Measurements from ENCODE around the gene BLID.

Gene BLID

GRCh38 chr11:122107045-122107444, 9.0 kb downstream of the BLID start:
- DNase-seq (ENCODE audit: low read depth in 3 of 3, low spot score in 1 of 3), result no peak

DNA sequence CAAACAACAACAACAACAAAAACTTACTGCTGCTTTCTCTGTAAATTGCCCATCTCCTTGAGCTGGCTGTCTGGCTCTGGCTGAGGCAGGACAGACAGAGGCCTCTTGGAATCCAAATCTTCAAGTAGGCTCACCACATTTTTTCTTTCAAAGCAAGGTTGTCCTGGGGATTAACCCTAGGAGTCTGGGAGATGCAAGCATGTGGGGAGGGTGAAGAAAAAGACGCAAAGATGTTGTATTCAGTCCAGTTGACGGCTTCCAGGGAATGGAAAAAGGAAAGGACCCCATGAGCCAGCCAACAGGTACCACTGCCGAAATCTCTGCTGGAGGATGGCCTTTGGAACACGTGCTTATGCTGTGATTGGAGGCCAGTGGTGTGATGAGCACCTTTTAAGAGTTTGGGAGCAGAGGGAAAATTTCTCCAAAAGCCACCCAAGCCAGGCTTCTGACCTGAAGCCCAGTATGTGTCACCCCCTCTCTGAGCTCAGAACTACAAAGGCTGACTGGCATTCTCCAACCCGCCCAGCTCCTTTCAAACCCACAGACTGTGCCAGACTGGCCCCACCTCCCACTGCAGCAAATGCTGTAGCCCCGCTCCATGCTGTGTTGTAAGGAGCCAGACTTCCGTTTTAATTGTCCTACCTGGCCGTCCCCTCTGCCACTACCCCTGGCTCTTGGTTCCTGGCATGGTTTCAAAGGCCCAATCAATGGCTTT, 10.8 kb downstream of the BLID start:
- DNase-seq (ENCODE audit: low read depth in 3 of 3, low spot score in 1 of 3), result no peak

DNA sequence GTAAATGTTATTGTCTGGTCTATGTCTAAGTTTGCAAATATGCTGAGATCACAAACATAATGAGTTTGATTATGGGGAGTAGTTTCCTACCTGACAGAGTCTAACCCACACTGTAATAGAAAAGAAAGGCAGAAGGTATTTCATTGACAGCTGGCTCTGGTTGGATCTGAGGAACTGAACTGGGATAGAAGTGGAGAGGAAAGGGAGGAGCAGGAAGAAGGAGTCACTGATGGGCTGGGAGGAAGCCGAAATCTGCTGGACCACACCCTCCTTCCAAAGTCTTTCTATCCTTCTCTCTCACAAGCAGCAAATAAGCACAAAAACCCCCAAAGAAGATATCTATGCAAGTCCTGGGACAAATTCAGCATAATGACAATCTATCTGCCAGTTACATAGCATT, 11.7 kb downstream of the BLID start:
- DNase-seq (ENCODE audit: low read depth in 3 of 3, low spot score in 1 of 3), result no peak

DNA sequence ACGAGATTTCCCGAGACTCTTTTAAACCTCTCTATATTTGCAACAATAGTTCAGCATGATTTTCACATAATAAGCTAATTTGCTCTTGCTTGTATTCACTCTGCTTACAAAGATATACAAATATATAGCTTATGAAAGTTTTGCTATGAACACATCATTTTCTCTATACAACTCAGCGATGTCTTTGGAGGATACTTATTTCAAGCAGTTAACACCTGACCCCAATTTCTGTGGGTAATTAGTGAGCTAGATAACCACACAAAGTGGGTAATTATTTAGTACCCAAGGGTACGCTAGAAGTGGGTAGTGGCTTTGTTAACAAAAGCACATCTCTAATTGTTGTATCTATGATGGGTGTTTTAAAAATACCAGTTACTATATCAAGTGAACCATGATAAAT, 12.3 kb downstream of the BLID start:
- no peak for DNase-seq (ENCODE audit: low read depth in 3 of 3, low spot score in 1 of 3)

DNA sequence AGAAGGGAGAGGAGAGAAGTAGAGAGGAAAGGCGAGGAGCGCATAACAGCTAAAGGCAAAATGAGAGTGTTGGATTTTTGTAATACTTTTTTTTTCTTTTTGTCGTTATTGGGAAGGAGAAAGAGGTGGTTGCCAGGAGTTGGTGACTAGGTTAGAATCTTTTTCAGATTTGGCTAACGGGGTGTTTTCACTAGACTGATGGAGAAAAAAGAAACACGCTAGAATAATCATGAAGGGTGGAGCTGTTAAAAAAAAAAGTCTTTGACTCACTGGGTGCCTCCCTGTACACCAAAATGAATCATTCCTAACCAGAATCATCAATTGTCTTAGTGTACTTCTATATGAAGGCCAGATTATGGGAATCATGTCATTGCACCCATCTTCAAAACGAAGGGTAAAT, 12.7 kb downstream of the BLID start:
- DNase-seq (ENCODE audit: low read depth in 3 of 3, low spot score in 1 of 3), result no peak

- DNase-seq (ENCODE audit: low read depth in 3 of 3, low spot score in 1 of 3), result no peak
Measured at GRCh38 chr11:122102426-122102825, 13.6 kb downstream of the BLID start.

GRCh38 chr11:122101625-122102291, 14.3 kb downstream of the BLID start:
- no peak for DNase-seq (ENCODE audit: low read depth in 3 of 3, low spot score in 1 of 3)

DNA sequence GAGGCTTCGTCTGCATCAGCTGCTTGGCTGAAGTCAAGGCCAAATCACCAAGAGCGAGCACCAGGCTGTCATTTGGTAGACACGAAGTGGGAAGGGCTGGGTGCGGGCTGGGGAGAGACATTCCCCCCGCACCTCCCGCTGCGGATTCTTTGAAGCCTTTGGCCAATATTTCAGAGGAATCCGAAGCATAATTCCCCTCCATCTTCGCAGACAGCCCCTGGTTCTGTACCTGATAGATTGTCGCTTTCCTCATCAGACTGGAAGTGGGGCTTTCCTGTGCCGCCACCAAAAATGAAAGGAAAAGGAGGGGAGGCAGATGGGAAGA, 15.3 kb downstream of the BLID start:
- no peak for DNase-seq (ENCODE audit: low read depth in 3 of 3, low spot score in 1 of 3)

GRCh38 chr11:122100037-122100755, 15.8 kb downstream of the BLID start:
- no peak for DNase-seq (ENCODE audit: low read depth in 3 of 3, low spot score in 1 of 3)

- DNase-seq (ENCODE audit: low read depth in 3 of 3, low spot score in 1 of 3), result no peak
Measured at GRCh38 chr11:122099374-122100036, 16.5 kb downstream of the BLID start.

DNA sequence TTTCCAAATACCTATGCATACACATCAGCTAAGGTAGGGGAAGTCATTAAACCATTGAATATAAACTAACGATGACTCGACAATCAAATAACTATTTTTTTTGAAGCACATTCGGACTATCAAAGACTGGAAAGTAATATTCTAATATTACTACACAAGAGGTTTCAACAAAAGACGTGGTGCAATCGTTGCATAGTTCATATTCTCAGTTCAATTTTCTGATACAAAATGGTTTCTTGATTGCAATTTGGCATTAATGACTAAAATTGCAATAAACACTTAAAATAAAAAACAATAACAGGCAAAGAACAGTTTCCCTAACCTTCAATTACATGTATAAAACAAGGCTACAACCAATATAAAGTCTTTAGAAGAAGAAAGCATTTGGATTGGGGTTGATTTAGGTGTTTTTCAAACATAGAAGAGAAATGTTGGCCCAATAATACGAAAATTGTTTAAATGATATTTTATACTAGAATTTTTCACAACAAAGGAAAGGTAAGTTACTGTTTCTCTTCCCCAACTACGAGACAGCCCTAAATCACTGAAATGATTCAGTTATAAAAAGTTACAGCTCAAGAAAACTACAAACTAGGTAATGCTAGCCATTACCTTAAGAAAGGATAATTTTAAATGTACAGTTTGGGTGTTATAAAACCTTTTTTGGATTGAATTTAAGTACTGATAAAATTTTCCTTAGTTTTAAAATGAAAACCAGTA, 17.6 kb downstream of the BLID start:
- no peak for DNase-seq (ENCODE audit: low read depth in 3 of 3, low spot score in 1 of 3)

DNA sequence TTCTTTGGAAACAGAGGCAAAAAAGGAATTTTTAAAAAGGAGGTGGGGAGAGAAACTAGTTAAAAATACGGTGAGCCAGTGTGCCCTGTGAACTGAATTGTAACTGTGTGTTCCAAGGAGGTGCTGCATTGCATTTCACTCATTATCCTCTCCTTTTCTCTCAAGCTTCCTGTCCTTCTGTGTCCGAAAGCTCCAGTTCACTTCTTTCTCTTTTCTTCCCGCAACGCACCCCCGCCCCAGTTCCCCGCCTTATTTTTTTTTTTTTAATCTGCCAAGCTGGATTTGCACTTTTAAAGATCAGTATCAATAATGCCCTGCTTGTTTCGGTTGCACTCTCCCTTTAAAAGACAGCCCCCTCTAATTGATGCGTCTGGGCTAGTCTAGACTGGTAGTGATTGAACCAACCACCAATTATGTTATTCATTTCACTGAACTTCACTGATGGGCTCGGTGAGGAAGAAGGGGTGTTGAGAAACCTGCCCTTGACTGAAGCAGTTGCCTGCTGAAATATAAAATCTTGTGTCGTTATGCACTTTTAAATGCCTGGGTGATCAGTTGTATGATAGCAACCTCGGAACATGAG, 18.5 kb downstream of the BLID start:
- no peak for DNase-seq (ENCODE audit: low read depth in 3 of 3, low spot score in 1 of 3)

DNA sequence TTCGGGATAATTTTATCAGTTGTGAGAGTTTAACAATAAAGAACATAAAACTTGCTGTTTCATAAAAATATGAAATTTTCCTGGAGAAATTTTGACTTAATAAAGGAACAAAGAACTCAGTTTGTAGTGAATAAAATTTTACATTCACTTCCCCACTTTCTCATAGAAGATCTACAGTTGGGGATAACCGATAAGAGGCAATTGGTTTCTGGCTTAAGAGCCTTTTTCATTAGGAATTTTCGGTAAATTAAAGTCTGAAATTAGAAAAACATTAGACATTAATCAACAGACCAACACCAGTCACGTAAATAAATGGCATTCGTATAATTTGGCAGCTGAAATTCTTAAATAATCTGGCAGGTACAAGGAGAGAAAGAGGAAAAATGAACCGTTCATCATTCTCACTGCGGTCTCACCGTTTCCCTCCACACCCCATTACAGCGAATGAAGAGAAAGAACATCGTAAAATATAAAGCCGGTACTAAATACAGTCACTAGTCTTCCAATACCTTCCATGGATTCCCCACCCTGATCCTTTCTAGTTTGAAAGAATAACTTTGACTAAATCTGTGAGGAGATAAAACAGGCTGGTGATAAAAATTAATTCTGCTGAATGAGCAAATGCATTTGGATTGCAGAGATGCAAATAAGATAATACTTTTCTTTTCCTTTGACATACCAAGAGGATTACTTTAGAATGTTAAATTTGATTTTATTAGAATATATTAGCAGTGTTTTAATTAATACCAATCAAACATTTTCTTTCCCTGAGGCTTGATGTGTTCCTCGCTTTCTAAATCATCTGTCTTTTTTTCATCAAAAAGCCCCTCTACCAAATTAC, 19.5 kb downstream of the BLID start:
- no peak for DNase-seq (ENCODE audit: low read depth in 3 of 3, low spot score in 1 of 3)

GRCh38 chr11:122095681-122096262, 20.2 kb downstream of the BLID start:
- DNase-seq (ENCODE audit: low read depth in 3 of 3, low spot score in 1 of 3), result no peak

- DNase-seq (ENCODE audit: low read depth in 3 of 3, low spot score in 1 of 3), result no peak
Measured at GRCh38 chr11:122094836-122095235, 21.2 kb downstream of the BLID start.

- no peak for DNase-seq (ENCODE audit: low read depth in 3 of 3, low spot score in 1 of 3)
Measured at GRCh38 chr11:122093731-122094275, 22.2 kb downstream of the BLID start.

DNA sequence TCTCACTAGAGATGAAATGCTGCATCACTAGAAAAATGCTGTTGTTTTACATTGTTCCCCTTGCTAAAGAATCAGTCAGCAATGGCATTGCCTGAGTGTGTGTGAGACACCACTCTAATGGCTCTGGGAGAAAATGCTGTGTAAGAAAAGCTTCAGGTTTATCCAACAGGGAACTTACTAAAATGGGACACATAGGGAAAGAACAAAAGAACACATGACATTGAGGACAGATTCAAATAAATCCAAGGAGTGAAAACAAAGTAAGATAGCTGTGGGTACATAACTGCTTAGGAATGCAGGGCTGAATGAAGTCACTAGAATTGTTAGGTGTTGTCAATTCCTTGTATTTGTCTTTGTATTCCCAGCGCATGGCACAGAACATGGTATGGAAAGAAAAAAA, 24.2 kb downstream of the BLID start:
- DNase-seq (ENCODE audit: low read depth in 3 of 3, low spot score in 1 of 3), result no peak

GRCh38 chr11:122089111-122089510, 26.9 kb downstream of the BLID start:
- DNase-seq (ENCODE audit: low read depth in 3 of 3, low spot score in 1 of 3), result no peak

DNA sequence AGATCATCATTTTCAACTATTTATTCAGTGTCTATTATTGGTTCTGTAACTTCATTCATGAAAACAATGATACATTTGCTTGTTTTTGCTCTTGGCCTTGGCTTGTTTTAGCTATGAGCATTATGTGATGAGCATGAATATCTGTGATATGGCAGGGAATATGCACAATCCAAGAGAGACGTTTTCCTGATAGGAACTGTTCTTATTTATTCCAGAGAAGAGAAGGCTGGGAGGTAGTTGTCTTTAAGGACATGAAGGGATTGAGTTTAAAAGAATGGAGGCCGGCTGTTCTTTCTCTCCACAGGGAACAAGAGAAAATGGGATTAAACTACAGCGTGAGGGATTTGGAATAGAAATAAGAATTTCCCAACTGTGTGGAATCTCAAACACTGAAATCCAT, 30.3 kb downstream of the BLID start:
- no peak for DNase-seq (ENCODE audit: low read depth in 3 of 3, low spot score in 1 of 3)
